Suppressor macrophage (primary cell): ENCODE measurements around the gene SCART1.
A peak's percentile ranks its signal among the peaks of the same experiment; 100 is the strongest.
"Not testable (repeated sequence)": the region's sequence is repeated elsewhere in the genome, so short reads cannot be mapped to it uniquely, and the experiment has no call there.

Experiments
- DNase-seq, 4 experiments: peaks; one replicate each; pipeline ENCODE4 v3.0.0-alpha.2; 2020 to 2022
- total RNA-seq, 17 experiments: gene quantifications; one replicate each; lab custom pipeline; 2026; ENCODE audit warnings: mixed read lengths in 6 of 17, inconsistent platforms in 3 of 17; lab: John Stamatoyannopoulos, UW

The SCART1 gene
- total RNA-seq: 0.03 to 4.6 (median 0.22) reads per million in 17 experiments

GRCh38 chr10:133453516-133454203 lies at the start of gene SCART1:
TSS of gene SCART1 (plus strand) at chr10:133453945. CDS start at chr10:133453998, 53 bp downstream.
- DNase-seq: no peak

- DNase-seq: no peak
These were observed 48.5 kb upstream of the SCART1 start for GRCh38 chr10:133405272-133405671.

GRCh38 chr10:133405844-133406527 lies 47.8 kb upstream of the SCART1 start:
- no peak for DNase-seq

- no peak for DNase-seq
These were observed 42.0 kb upstream of the SCART1 start for GRCh38 chr10:133411523-133412380.

- no peak for DNase-seq
These were observed 41.4 kb upstream of the SCART1 start for GRCh38 chr10:133412381-133412711.

GRCh38 chr10:133414401-133414800 lies 39.3 kb upstream of the SCART1 start:
- DNase-seq: not testable (repeated sequence)

GRCh38 chr10:133415752-133416151 lies 38.0 kb upstream of the SCART1 start:
- no peak for DNase-seq

- DNase-seq: no peak
These were observed 35.3 kb upstream of the SCART1 start for GRCh38 chr10:133418289-133418993.

GRCh38 chr10:133419211-133419950 lies 34.4 kb upstream of the SCART1 start:
- no peak for DNase-seq

- DNase-seq: no peak
These were observed 33.7 kb upstream of the SCART1 start for GRCh38 chr10:133420028-133420427.

- DNase-seq: no peak
These were observed 33.2 kb upstream of the SCART1 start for GRCh38 chr10:133420579-133420978.

GRCh38 chr10:133421336-133422222 lies 32.2 kb upstream of the SCART1 start:
- no peak for DNase-seq

GRCh38 chr10:133422223-133422806 lies 31.4 kb upstream of the SCART1 start:
- DNase-seq: no peak

GRCh38 chr10:133422807-133423771 lies 30.7 kb upstream of the SCART1 start:
- DNase-seq: peak in 1 of 4 experiments; percentile 31

GRCh38 chr10:133424102-133424501 lies 29.6 kb upstream of the SCART1 start:
- not testable (repeated sequence) for DNase-seq

GRCh38 chr10:133424601-133425000 lies 29.1 kb upstream of the SCART1 start, which contains the start of gene SPRN:
TSS of gene SPRN (minus strand) at chr10:133424625. CDS start at chr10:133423681, 944 bp downstream.
- DNase-seq: not testable (repeated sequence)

- DNase-seq: not testable (repeated sequence)
These were observed 24.2 kb upstream of the SCART1 start for GRCh38 chr10:133429571-133429970.

- not testable (repeated sequence) for DNase-seq
These were observed 21.7 kb upstream of the SCART1 start for GRCh38 chr10:133431888-133432613.
